Measurements from ENCODE around the gene PLRG1.

GRCh38 chr4:154595807-154596206 lies 45.6 kb upstream of the PLRG1 start:
- TF ChIP-seq EZH2 (IDR thresholded peaks at IDR 0.05; ENCODE audit: insufficient read depth, low read length) (no peak), CTCF (IDR thresholded peaks at IDR 0.05; ENCODE audit: insufficient read depth, low read depth, low read length) (no peak)
